Stimulated activated effector memory CD8-positive, alpha-beta T cell treated with anti-CD3 and anti-CD28 coated beads, Interleukin-12 subunit alpha, Interleukin-12 subunit beta, amount 100 ng/mL, for 72 hours (primary cell): ENCODE data around the gene RAB22A.
"Not testable (repeated sequence)": the region's sequence is repeated elsewhere in the genome, so short reads cannot be mapped to it uniquely, and the experiment has no call there.

Source experiments
- ATAC-seq: fragments of 150-1000 bp; cut with Tn5 transposase; 2 replicates; pipeline ENCODE4 v1.10.0; 2021
- DNase-seq, 2 donors: peaks; one replicate each; pipeline ENCODE4 v3.0.0; 2021 to 2022; ENCODE audit warnings: low spot score in 2 of 2
- H3K27ac Mint-ChIP-seq: one replicate; pipeline ENCODE4 v1.8.0; 2022; ENCODE audit warnings: mild to moderate bottlenecking, mixed read lengths
- H3K36me3 Mint-ChIP-seq: one replicate; pipeline ENCODE4 v1.8.0; 2022; ENCODE audit warnings: mild to moderate bottlenecking, mixed read lengths
- H3K4me1 Mint-ChIP-seq: one replicate; pipeline ENCODE4 v1.8.0; 2022; ENCODE audit warnings: mixed read lengths
- H3K4me3 Mint-ChIP-seq: one replicate; pipeline ENCODE4 v1.8.0; 2022; ENCODE audit warnings: mild to moderate bottlenecking, mixed read lengths
- H3K9me3 Mint-ChIP-seq: one replicate; pipeline ENCODE4 v1.8.0; 2022; ENCODE audit warnings: mixed read lengths

Gene RAB22A

GRCh38 chr20:58359441-58359840, 49.9 kb downstream of the RAB22A start:
- no peaks in the 10 kb centered on the region for H3K9me3 Mint-ChIP-seq
- H3K36me3 Mint-ChIP-seq = peaks cover 95% of the 10 kb centered on the region
- no peaks in the 10 kb centered on the region for H3K4me1 Mint-ChIP-seq
- ATAC-seq (no peak), DNase-seq (no peak)
- no peak overlapping the region for H3K4me3 Mint-ChIP-seq
- no peak overlapping the region for H3K27ac Mint-ChIP-seq

GRCh38 chr20:58360936-58361335, 51.4 kb downstream of the RAB22A start:
- no peaks in the 10 kb centered on the region for H3K9me3 Mint-ChIP-seq

GRCh38 chr20:58361481-58362205, 52.1 kb downstream of the RAB22A start:
- peaks cover 93% of the 10 kb centered on the region for H3K36me3 Mint-ChIP-seq
- DNase-seq = no peak
- H3K27ac Mint-ChIP-seq = no peak overlapping the region
- H3K4me1 Mint-ChIP-seq = no peaks in the 10 kb centered on the region
- no peak for ATAC-seq
- H3K9me3 Mint-ChIP-seq = no peaks in the 10 kb centered on the region
- H3K4me3 Mint-ChIP-seq = no peak overlapping the region

More at GRCh38 chr20:58360936-58361335, 51.4 kb downstream of the RAB22A start:
- H3K27ac Mint-ChIP-seq = no peak overlapping the region
- ATAC-seq = no peak
- H3K4me1 Mint-ChIP-seq = no peaks in the 10 kb centered on the region
- peaks cover 95% of the 10 kb centered on the region for H3K36me3 Mint-ChIP-seq
- DNase-seq = no peak
- no peak overlapping the region for H3K4me3 Mint-ChIP-seq

- DNase-seq = no peak
- Mint-ChIP-seq H3K27ac (no peak overlapping the region), H3K4me1 (no peaks in the 10 kb centered on the region), H3K36me3 (peaks cover 88% of the 10 kb centered on the region), H3K9me3 (no peaks in the 10 kb centered on the region), H3K4me3 (no peak overlapping the region)
- ATAC-seq = no peak
Measured at GRCh38 chr20:58362206-58362516, 52.6 kb downstream of the RAB22A start.

- no peak for ATAC-seq
- H3K36me3 Mint-ChIP-seq = peaks cover 83% of the 10 kb centered on the region
Measured at GRCh38 chr20:58362970-58363369, 53.5 kb downstream of the RAB22A start.

GRCh38 chr20:58366866-58367265, 57.4 kb downstream of the RAB22A start:
- DNase-seq (no peak), ATAC-seq (no peak)
- H3K36me3 Mint-ChIP-seq = peaks cover 45% of the 10 kb centered on the region

More at GRCh38 chr20:58362970-58363369, 53.5 kb downstream of the RAB22A start:
- no peaks in the 10 kb centered on the region for H3K4me1 Mint-ChIP-seq
- H3K4me3 Mint-ChIP-seq = no peak overlapping the region
- no peak for DNase-seq
- H3K9me3 Mint-ChIP-seq = no peaks in the 10 kb centered on the region
- H3K27ac Mint-ChIP-seq = no peak overlapping the region

GRCh38 chr20:58372806-58373205, 63.3 kb downstream of the RAB22A start:
- no peak overlapping the region for H3K27ac Mint-ChIP-seq
- ATAC-seq (no peak), DNase-seq (no peak)
- H3K4me1 Mint-ChIP-seq = peaks cover 13% of the 10 kb centered on the region
- H3K4me3 Mint-ChIP-seq = no peak overlapping the region
- H3K9me3 Mint-ChIP-seq = no peaks in the 10 kb centered on the region
- H3K36me3 Mint-ChIP-seq = no peaks in the 10 kb centered on the region

More at GRCh38 chr20:58366866-58367265, 57.4 kb downstream of the RAB22A start:
- Mint-ChIP-seq H3K9me3 (no peaks in the 10 kb centered on the region), H3K4me3 (no peak overlapping the region), H3K4me1 (no peaks in the 10 kb centered on the region), H3K27ac (no peak overlapping the region)

- H3K27ac Mint-ChIP-seq, ATAC-seq, DNase-seq, H3K36me3 Mint-ChIP-seq, H3K9me3 Mint-ChIP-seq, H3K4me3 Mint-ChIP-seq: not testable (repeated sequence)
- peaks cover 13% of the 10 kb centered on the region for H3K4me1 Mint-ChIP-seq
Measured at GRCh38 chr20:58373296-58373695, 63.8 kb downstream of the RAB22A start.

- Mint-ChIP-seq H3K9me3 (no peaks in the 10 kb centered on the region), H3K36me3 (no peaks in the 10 kb centered on the region), H3K27ac (no peak overlapping the region), H3K4me3 (no peak overlapping the region), H3K4me1 (peaks cover 13% of the 10 kb centered on the region)
- no peak for DNase-seq
- ATAC-seq = no peak
Measured at GRCh38 chr20:58374027-58374850, 64.7 kb downstream of the RAB22A start.

GRCh38 chr20:58374906-58375758, 65.6 kb downstream of the RAB22A start:
- Mint-ChIP-seq H3K9me3 (no peaks in the 10 kb centered on the region), H3K4me1 (peaks cover 13% of the 10 kb centered on the region), H3K27ac (no peak overlapping the region), H3K4me3 (no peak overlapping the region), H3K36me3 (no peaks in the 10 kb centered on the region)
- no peak for ATAC-seq
- DNase-seq = no peak

- no peak for ATAC-seq
- Mint-ChIP-seq H3K36me3 (no peaks in the 10 kb centered on the region), H3K4me3 (no peak overlapping the region), H3K9me3 (no peaks in the 10 kb centered on the region), H3K4me1 (peaks cover 13% of the 10 kb centered on the region), H3K27ac (no peak overlapping the region)
- DNase-seq = no peak
Measured at GRCh38 chr20:58375759-58376352, 66.3 kb downstream of the RAB22A start.

- H3K27ac Mint-ChIP-seq = no peak overlapping the region
- no peak for ATAC-seq
- DNase-seq = no peak
- peaks cover 6% of the 10 kb centered on the region for H3K9me3 Mint-ChIP-seq
- H3K4me1 Mint-ChIP-seq = peaks cover 13% of the 10 kb centered on the region
- H3K4me3 Mint-ChIP-seq = no peak overlapping the region
- no peaks in the 10 kb centered on the region for H3K36me3 Mint-ChIP-seq
Measured at GRCh38 chr20:58377017-58377416, 67.5 kb downstream of the RAB22A start.

GRCh38 chr20:58377766-58378401, 68.4 kb downstream of the RAB22A start:
- no peak overlapping the region for H3K4me3 Mint-ChIP-seq
- H3K4me1 Mint-ChIP-seq = peaks cover 13% of the 10 kb centered on the region
- no peak for DNase-seq
- H3K36me3 Mint-ChIP-seq = no peaks in the 10 kb centered on the region
- no peak for ATAC-seq
- H3K9me3 Mint-ChIP-seq = peaks cover 6% of the 10 kb centered on the region
- no peak overlapping the region for H3K27ac Mint-ChIP-seq

- Mint-ChIP-seq H3K36me3 (no peaks in the 10 kb centered on the region), H3K4me3 (no peak overlapping the region), H3K4me1 (peaks cover 13% of the 10 kb centered on the region), H3K27ac (no peak overlapping the region), H3K9me3 (peaks cover 6% of the 10 kb centered on the region)
- DNase-seq (no peak), ATAC-seq (no peak)
Measured at GRCh38 chr20:58378704-58379103, 69.2 kb downstream of the RAB22A start.

GRCh38 chr20:58381627-58382026, 72.1 kb downstream of the RAB22A start:
- Mint-ChIP-seq H3K4me3 (no peak overlapping the region), H3K4me1 (no peaks in the 10 kb centered on the region), H3K36me3 (no peaks in the 10 kb centered on the region), H3K9me3 (peaks cover 6% of the 10 kb centered on the region), H3K27ac (no peak overlapping the region)
- no peak for ATAC-seq
- no peak for DNase-seq
